IPS DF 4.7 (cell line): ENCODE measurements around the gene AMIGO2.

Experiments used
- DNase-seq: peaks from one replicate; pipeline ENCODE4 v3.0.0-alpha.2; 2013; ENCODE audit warnings: low spot score; ENCODE audit errors: extremely low read depth

Gene AMIGO2

DNA sequence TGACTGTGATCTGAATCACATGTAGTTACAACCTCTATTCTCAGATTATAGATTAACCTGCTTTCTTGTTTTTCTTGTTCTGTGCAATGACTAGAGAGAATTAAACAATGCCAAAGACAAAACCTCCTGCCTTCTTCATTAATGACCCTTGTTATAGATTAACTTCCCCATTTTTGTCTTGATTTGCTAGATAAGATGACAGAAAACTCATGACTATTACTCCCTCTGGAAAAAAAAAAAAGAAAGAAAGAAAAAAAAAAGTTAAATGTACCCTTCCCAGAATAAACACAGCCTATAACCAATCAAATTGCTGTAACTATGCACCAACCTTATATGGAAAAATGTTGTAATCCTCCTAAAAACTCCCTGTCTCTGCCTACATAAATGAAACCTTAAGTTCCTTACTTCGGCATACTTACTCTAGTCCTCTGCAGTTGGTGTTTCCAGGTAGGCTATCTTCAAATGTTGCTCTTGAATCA lies 41.5 kb downstream of the AMIGO2 start:
- no peak for DNase-seq

DNA sequence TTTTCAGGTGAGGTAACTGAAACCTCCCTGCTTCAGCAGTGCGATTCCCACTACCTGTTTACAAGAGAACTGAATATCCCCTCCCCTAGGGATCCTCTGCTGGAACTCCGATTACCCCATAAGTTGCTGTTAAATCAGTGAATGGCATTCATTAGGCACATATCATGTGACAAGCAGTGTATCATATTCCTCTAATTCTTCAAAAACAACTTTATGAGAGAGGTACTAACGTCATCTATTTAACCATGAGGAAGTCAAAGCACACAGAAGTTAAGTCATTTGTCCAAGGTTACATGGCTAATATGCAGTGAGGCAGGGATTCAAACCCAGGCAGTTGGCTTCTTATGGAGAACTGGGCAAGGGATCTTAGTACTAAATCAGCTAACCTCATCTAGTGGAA lies 44.3 kb downstream of the AMIGO2 start:
- no peak for DNase-seq

DNA sequence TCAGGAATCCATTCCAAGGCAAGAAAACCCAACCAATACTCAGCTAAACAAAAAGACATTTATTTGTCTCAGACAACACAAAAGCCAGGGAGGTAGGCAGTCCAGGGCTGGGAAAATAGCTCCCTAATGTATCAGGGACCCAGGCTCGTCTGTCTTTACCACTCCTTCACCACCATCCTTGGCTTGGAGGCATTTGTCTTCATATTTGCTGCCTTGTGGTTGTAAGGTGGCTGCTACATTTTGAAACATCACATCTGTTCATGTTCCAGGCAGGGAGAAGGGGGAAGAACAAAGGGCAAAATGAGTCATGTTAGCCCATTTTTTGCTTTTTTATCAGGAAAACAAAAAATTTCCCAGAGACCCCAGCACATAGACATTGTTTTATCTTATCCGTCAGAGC lies 45.1 kb downstream of the AMIGO2 start:
- no peak for DNase-seq

DNA sequence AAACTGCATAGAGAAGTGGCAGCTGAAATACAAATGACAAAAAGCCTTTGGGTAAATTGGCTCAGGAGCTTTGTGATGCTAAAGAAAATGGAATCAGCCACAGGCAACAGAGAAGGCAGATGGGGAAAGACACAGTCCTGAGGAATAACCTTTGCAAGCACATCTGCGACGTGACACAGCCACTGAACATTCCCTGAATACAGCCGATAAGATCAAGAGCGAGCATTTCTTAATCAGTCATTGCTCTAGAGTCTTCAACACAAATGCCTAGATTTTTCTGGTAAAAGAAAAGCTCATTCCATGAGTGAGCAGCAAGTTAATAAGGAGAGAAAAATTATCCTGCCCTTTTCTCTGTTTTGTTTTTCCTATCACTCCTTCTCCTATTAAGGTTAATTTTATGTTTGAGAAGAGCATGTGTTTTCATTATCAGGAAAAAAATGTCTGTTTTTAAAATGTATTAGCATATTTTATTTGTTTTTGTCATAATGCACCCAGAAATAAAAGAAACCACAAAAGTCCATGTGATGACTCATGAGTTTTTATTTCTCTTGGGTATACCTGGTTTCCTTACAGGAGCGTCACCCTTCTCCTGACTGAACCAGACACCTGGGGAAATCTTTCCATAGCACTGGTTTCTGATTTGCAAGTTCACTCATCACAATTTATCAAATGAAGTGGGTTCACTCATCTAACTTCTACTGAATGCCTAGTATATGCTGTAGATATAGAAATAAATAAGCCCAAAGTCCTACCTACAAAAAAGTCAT lies 45.8 kb downstream of the AMIGO2 start:
- no peak for DNase-seq

DNA sequence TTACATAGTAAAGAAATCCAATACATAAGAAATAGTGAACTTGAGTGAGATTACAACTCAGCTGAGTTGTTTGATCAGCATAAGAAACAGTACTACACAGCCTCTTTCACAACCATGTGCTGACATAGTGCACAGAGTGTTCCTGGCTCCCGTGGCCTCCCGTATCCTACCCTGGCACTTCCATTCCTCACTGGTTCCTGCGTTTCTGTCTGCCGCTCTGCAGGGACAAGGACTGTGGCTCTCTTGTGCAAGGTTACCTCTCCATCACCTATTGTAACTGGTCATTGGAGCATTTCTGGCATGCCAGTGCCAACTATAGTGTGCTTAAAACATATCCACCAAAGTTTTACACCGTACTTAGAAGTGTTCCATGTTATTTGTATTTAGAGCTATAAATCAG lies 46.7 kb downstream of the AMIGO2 start:
- DNase-seq, result no peak

DNA sequence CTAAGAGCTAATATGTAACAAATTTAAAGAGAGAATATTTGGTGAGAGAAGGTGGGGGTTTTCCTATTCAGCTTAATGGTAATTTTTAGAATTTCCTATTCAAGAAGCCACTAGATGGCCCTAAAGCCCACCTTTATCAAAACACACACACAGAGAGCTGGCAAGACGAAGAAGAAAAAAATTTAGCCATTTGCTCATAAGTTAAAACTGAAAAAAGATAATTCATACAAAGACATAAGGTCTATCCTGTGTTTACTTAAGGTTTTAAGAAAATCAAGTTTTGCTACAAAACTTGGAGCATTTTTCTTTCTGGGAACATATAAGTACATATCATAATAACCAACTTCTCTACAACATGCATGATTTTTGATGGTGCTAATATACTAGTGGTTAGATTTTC lies 47.1 kb downstream of the AMIGO2 start:
- no peak for DNase-seq

DNA sequence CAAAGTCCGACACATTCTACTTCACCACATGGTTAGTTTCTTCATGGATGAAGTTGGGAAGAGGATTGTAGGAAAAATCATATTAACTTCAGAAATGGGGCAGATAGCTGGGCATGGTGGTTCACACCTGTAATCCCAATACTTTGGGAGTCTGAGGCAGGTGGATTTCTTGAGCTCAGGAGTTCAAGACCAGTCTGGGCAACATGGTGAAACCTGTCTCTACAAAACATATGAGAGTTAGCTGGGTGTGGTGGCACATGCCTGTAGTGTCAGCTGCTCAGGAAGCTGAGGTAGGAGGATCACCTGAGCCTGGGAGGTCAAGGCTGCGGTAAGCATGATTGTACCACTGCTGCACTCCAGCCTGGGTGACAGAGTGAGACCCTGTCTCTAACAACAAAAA lies 49.9 kb downstream of the AMIGO2 start:
- no peak for DNase-seq

DNA sequence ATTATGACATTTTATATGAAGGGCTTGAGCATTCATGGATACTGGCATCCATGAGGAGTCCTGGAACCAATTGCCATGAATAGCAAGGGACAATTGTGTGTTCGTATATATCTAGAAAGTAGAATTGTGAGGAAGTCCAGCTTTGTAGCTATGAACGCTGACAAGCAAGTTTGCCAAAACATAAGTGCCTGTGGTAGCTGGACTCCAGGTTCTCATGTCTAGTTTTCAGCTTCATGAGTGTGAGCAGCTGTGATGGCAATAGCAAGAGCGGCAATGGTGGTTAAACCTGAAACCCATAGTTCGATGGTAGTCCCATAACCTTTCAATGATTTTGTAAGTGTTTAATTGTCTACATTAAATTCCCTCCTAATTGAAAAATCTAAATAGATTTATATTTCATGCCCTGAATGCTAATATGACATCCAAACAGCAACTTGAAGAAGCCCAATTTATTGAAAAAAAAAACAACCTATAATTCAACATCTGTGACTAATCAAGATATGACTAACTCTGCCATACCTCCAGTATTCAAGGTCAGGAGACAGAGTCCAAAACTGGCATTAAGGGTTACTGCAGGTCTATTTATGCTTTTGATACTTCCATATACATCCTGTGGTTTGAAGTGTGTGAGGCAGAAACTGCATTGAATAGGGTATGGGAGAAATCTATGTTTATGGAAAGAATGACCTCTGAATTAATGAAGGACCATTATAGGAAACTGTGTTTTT lies 50.6 kb downstream of the AMIGO2 start:
- DNase-seq, result no peak

DNA sequence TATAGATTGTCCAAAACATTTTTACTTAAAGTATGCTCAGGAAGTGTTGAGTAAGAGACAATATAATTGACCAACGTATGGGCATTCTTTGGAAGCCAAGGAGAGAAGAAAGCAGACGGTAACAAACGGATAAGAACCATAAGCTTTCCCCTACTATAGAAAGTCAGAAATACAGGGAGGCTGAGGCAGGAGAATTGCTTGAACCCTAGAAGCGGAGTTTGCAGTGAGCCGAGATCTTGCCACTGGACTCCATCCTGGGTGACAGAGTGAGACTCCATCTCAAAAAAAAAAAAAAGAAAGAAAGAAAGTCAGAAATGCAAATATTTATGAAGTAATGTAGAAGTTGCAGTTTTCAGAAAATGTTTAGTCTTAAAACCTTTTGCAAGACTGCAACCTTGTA lies 51.6 kb downstream of the AMIGO2 start:
- DNase-seq, result no peak
